Testis (tissue), 2 donors: ENCODE data around the gene PSMD2.

Experiments
- CTCF ChIP-seq, 3 experiments: fragments of 450-650 bp in 2 of 3; fragments of 200-600 bp in 1 of 3; sonication (generic) in 1 of 3; IDR thresholded peaks; one replicate each; pipeline ENCODE4 v1.5.1; 2016 to 2019; ENCODE audit warnings: antibody characterized with exemption in 3 of 3, mild to moderate bottlenecking in 2 of 3, moderate library complexity in 1 of 3
- POLR2A ChIP-seq: fragments of 450-650 bp; IDR thresholded peaks from one replicate; pipeline ENCODE4 v1.6.1; 2017; ENCODE audit warnings: antibody characterized with exemption, mild to moderate bottlenecking, moderate library complexity

GRCh38 chr3:184282941-184283340 is 16.1 kb upstream of the PSMD2 start:
- no peak for TF ChIP-seq POLR2A
- no peak for TF ChIP-seq CTCF (IDR thresholded peaks at IDR 0.05)
